Epithelial cell of proximal tubule (primary cell): ENCODE results near the gene C16orf78. TPM values are rescaled to one million over a fixed set of nuclear protein-coding genes. Genes with fewer than 3 reads are reported as not detected.

Experiments
- DNase-seq: peaks from one replicate; pipeline ENCODE4 v3.0.0-alpha.2; 2011; ENCODE audit warnings: low read depth
- H3K4me3 ChIP-seq: 2 replicates; pipeline ENCODE4 v1.5.1; 2011; ENCODE audit warnings: low read depth, mild to moderate bottlenecking, low read length
- CTCF ChIP-seq: conservative IDR thresholded peaks from 2 replicates; pipeline ENCODE4 v1.5.1; 2012; ENCODE audit warnings: low read depth, mild to moderate bottlenecking, low read length
- total RNA-seq: library from RNA; depleted of rRNA; stranded (reverse); fragments of >200 nt; gene quantifications from 2 replicates; pipeline ENCODE4 v1.2.3, GENCODE V29; 2015

Gene C16orf78
- total RNA-seq, 1 donor from 2014 or later: not detected

DNA sequence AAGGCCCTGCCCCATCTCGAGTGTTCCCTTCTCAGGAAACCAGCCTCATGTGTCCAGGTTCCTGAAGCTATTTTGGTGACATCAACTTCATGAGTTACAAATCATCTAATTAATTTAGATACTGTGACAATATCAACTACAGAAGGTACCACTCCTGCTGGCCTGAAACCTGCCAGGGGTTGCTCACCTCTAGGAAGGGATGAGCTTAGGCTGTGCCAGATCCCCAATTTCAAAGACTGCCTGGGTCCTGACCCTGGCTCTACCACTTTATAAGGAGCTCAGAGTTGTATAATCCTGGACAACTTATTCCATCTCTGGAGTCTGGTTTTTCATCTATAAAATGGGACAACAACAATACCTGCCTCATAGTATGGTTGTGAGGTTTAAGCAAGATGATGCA lies 5.2 kb downstream of the C16orf78 start:
- no peak overlapping the region for H3K4me3 ChIP-seq
- DNase-seq: no peak
- TF ChIP-seq CTCF: no peak

- no peak overlapping the region for H3K4me3 ChIP-seq
- TF ChIP-seq CTCF: peak; percentile 6
- no peak for DNase-seq
These were observed 9.3 kb downstream of the C16orf78 start for GRCh38 chr16:49382916-49383315.

DNA sequence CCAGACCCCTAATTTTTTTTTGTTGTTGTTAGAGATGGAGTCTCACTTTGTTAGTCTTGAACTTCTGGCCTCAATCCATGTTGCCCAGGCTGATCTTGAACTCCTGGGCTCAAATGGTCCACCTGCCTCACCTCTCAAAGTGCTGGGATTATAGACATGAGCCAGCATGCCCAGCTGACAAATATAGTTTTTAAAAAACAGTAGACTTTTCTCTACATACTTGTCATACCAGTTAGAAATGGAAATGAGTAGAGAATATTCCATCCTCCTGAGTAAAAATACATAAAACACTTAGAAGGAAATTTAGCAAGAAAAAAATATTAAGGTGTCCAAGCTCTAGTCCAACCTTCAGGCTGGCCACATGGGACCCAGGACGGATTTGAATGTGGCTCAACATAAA lies 21.4 kb downstream of the C16orf78 start:
- no peak for TF ChIP-seq CTCF
- DNase-seq: no peak
- H3K4me3 ChIP-seq: no peak overlapping the region

DNA sequence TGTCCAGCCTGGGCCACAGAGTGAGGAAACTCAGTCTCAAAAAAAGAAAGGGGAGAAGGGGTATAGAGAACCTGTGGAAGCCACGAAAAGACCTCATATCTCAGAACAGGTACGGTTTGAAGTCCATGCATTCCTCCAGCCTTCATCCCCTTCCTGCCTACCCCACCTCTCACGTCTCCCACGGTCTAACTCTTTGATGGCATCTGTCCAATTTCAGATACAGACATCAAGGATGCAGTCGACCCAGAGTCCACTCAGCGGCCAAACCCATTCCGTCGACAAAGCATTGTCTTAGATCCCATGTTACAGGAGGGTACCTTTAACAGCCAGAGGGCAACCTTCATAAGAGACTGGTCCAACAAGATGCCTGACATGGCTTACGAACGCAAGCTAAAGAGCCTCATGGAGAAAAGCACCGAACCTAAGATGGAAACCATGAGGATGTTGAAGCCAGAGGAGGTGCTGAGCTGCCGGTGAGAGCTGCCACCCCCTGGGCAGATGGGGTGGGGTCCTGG lies 22.7 kb downstream of the C16orf78 start:
- TF ChIP-seq CTCF: no peak
- H3K4me3 ChIP-seq: no peak overlapping the region
- no peak for DNase-seq

GRCh38 chr16:49398761-49399160 lies 25.2 kb downstream of the C16orf78 start:
- H3K4me3 ChIP-seq: no peak overlapping the region
- no peak for TF ChIP-seq CTCF
- DNase-seq: no peak

- no peak for TF ChIP-seq CTCF
- H3K4me3 ChIP-seq: no peak overlapping the region
- DNase-seq: no peak
These were observed 26.2 kb downstream of the C16orf78 start for GRCh38 chr16:49399594-49400364.

- H3K4me3 ChIP-seq: no peak overlapping the region
- DNase-seq: no peak
- TF ChIP-seq CTCF: no peak
These were observed 27.0 kb downstream of the C16orf78 start for GRCh38 chr16:49400611-49401010.
